Vagina (tissue), 2 donors: Measurements from ENCODE around the gene C11orf24.

Source experiments
- CTCF ChIP-seq, 3 experiments: fragments of 450-650 bp in 2 of 3; fragments of 200-600 bp in 1 of 3; sonication (generic) in 1 of 3; IDR thresholded peaks; one replicate each; pipeline ENCODE4 v1.5.1; 2017 to 2019; ENCODE audit warnings: antibody characterized with exemption in 3 of 3, mild to moderate bottlenecking in 2 of 3, moderate library complexity in 2 of 3
- POLR2A ChIP-seq, 2 donors: fragments of 450-650 bp; IDR thresholded peaks; one replicate each; pipeline ENCODE4 v1.6.1; 2017; ENCODE audit warnings: antibody characterized with exemption in 2 of 2, mild to moderate bottlenecking in 2 of 2, moderate library complexity in 2 of 2

- TF ChIP-seq CTCF (IDR thresholded peaks at IDR 0.05) (no peak), POLR2A (IDR thresholded peaks at IDR 0.05) (no peak)
Measured at GRCh38 chr11:68303982-68304780, 32.4 kb upstream of the C11orf24 start.
